Tibial artery (tissue), 4 donors: ENCODE measurements around the gene FBXO38.
"Not testable (repeated sequence)": the region's sequence is repeated elsewhere in the genome, so short reads cannot be mapped to it uniquely, and the experiment has no call there.

ENCODE experiments used
- DNase-seq, 2 donors: peaks; one replicate each; pipeline ENCODE4 v3.0.0-alpha.2; 2019
- H3K27ac ChIP-seq, 2 donors: fragments of 200-600 bp; sonication (generic) in 1 of 2; 1 replicate in 1 of 2; 2 replicates in 1 of 2; pipeline ENCODE4 v1.5.1; 2018 to 2019; ENCODE audit warnings: mild to moderate bottlenecking in 1 of 2
- H3K27me3 ChIP-seq, 2 donors: fragments of 200-600 bp; sonication (generic) in 1 of 2; one replicate each; pipeline versions ENCODE4 v1.5.1 to v1.6.0; 2016 to 2019
- H3K36me3 ChIP-seq, 3 donors: fragments of 200-600 bp; sonication (generic) in 2 of 3; one replicate each; pipeline ENCODE4 v1.5.1; 2016 to 2019; ENCODE audit warnings: mild to moderate bottlenecking in 2 of 3
- H3K4me1 ChIP-seq, 4 donors: fragments of 200-600 bp; sonication (generic) in 2 of 4; 1 replicate in 3 of 4; 2 replicates in 1 of 4; pipeline ENCODE4 v1.5.1; 2016 to 2019
- H3K4me3 ChIP-seq, 2 donors: fragments of 200-600 bp; sonication (generic) in 1 of 2; 1 replicate in 1 of 2; 2 replicates in 1 of 2; pipeline ENCODE4 v1.5.1; 2018 to 2019; ENCODE audit warnings: mild to moderate bottlenecking in 2 of 2
- H3K9me3 ChIP-seq, 3 donors: fragments of 200-600 bp; sonication (generic) in 1 of 3; one replicate each; pipeline ENCODE4 v1.5.1; 2016 to 2019
- CTCF ChIP-seq, 2 experiments: fragments of 200-600 bp in 1 of 2; fragments of 450-650 bp in 1 of 2; IDR thresholded peaks; one replicate each; pipeline ENCODE4 v1.5.1; 2017 to 2019; ENCODE audit warnings: antibody characterized with exemption in 2 of 2, mild to moderate bottlenecking in 1 of 2, moderate library complexity in 1 of 2
- intact Hi-C: fragments of 100-400 bp; cut with DNase I; formaldehyde crosslinking; loops from one replicate; pipeline ENCODE4 v1.15.0; 2023; ENCODE audit warnings: low total_unique reads

The FBXO38 gene

GRCh38 chr5:148459669-148460068 is 75.9 kb downstream of the FBXO38 start:
- H3K27ac ChIP-seq: no peak overlapping the region
- no peak for TF ChIP-seq CTCF (IDR thresholded peaks at IDR 0.05)
- peaks cover 0 to under 1% (median 0%) of the 10 kb centered on the region in 4 donors for H3K4me1 ChIP-seq

GRCh38 chr5:148465381-148466235 is 81.8 kb downstream of the FBXO38 start:
- peaks cover 0 to 21% (median 3%) of the 10 kb centered on the region in 4 donors for H3K4me1 ChIP-seq
- no peaks in the 10 kb centered on the region for H3K27me3 ChIP-seq
- H3K27ac ChIP-seq: peak overlapping the region; percentile 17 to 59
- no peaks in the 10 kb centered on the region for H3K36me3 ChIP-seq
- intact Hi-C loops: no loop called here
- no peak for DNase-seq
- no peaks in the 10 kb centered on the region for H3K9me3 ChIP-seq
- no peak for TF ChIP-seq CTCF (IDR thresholded peaks at IDR 0.05)
- peak overlapping the region; percentile 6 to 8 for H3K4me3 ChIP-seq

More at GRCh38 chr5:148459669-148460068, 75.9 kb downstream of the FBXO38 start:
- no peaks in the 10 kb centered on the region for H3K9me3 ChIP-seq
- peaks cover 0 to 3% of the 10 kb centered on the region in 2 donors for H3K27me3 ChIP-seq
- H3K4me3 ChIP-seq: no peak overlapping the region
- intact Hi-C loops: no loop called here
- DNase-seq: no peak
- no peaks in the 10 kb centered on the region for H3K36me3 ChIP-seq

GRCh38 chr5:148466236-148466580 is 82.5 kb downstream of the FBXO38 start:
- H3K27ac ChIP-seq: peak overlapping the region; percentile 17 to 59
- no peak for DNase-seq

GRCh38 chr5:148467958-148468357 is 84.2 kb downstream of the FBXO38 start:
- Histone ChIP-seq H3K4me1 (peaks cover 0 to 21% (median 3%) of the 10 kb centered on the region in 4 donors), H3K36me3 (no peaks in the 10 kb centered on the region), H3K4me3 (no peak overlapping the region), H3K27me3 (no peaks in the 10 kb centered on the region), H3K27ac (peak overlapping the region; percentile 56 to 66), H3K9me3 (no peaks in the 10 kb centered on the region)
- no peak for DNase-seq
- intact Hi-C loops: no loop called here
- TF ChIP-seq CTCF (IDR thresholded peaks at IDR 0.05): no peak

More at GRCh38 chr5:148466236-148466580, 82.5 kb downstream of the FBXO38 start:
- no peak for TF ChIP-seq CTCF (IDR thresholded peaks at IDR 0.05)
- Histone ChIP-seq H3K9me3 (no peaks in the 10 kb centered on the region), H3K27me3 (no peaks in the 10 kb centered on the region), H3K4me1 (peaks cover 0 to 21% (median 3%) of the 10 kb centered on the region in 4 donors), H3K4me3 (no peak overlapping the region), H3K36me3 (no peaks in the 10 kb centered on the region)
- intact Hi-C loops: no loop called here

- H3K4me1 ChIP-seq: peaks cover 0 to 21% (median 3%) of the 10 kb centered on the region in 4 donors
- H3K4me3 ChIP-seq, H3K27me3 ChIP-seq, DNase-seq, intact Hi-C loops, H3K9me3 ChIP-seq, H3K36me3 ChIP-seq: not testable (repeated sequence)
- peak overlapping the region; percentile 56 to 66 for H3K27ac ChIP-seq
Observed at GRCh38 chr5:148468746-148469145, 85.0 kb downstream of the FBXO38 start.

GRCh38 chr5:148469501-148469935 is 85.8 kb downstream of the FBXO38 start:
- Histone ChIP-seq H3K4me1 (peaks cover 0 to 21% (median 3%) of the 10 kb centered on the region in 4 donors), H3K9me3 (no peaks in the 10 kb centered on the region), H3K4me3 (no peak overlapping the region), H3K27me3 (no peaks in the 10 kb centered on the region), H3K36me3 (no peaks in the 10 kb centered on the region), H3K27ac (peak overlapping the region; percentile 56 to 66)
- TF ChIP-seq CTCF (IDR thresholded peaks at IDR 0.05): no peak
- intact Hi-C loops: no loop called here
- peak; percentile 75 to 81 for DNase-seq
